Measurements from ENCODE around the gene HMCES. TPM values are rescaled to one million over a fixed set of nuclear protein-coding genes. Genes with fewer than 3 reads are reported as not detected.

The HMCES gene
- total and polyA plus RNA-seq, 2 of the 13 experiments (the other 11 are each of a cell fraction or from before 2014, with no cell fraction given), result 16.1 to 37.5 TPM

- H3K4me1 ChIP-seq (ENCODE audit: insufficient read depth, low read length), result peaks cover 78% of the 10 kb centered on the region
- intact Hi-C loops (cut with micrococcal nuclease; ENCODE audit: unreplicated experiment) (no loop called here), in situ Hi-C loops (cut with HindIII; ENCODE audit: extremely low pct_ligation_motif_present, low pct_unique_long_range_greater_than_20kb) (no loop called here)
- no peak overlapping the region for H2AFZ ChIP-seq (ENCODE audit: low read length)
- H3K4me3 ChIP-seq (replicated peaks in 1 of 3; ENCODE audit: insufficient read depth in 1 of 3, low read depth in 2 of 3, low read length in 3 of 3), result no peak overlapping the region
- no peak for FAIRE-seq
- no TSS peak for BruUV-seq (replicated peaks)
- WGBS (ENCODE audit: low lambda C conversion rate), result 80% methylated on average over 6 of the region's 6 CpGs
- no peak for TF ChIP-seq NAIF1 (CRISPR knock-in tag; IDR thresholded peaks at IDR 0.05; ENCODE audit: borderline replicate concordance)
- TF ChIP-seq RFXAP (CRISPR knock-in tag; IDR thresholded peaks at IDR 0.05; ENCODE audit: borderline replicate concordance), result no peak
- no peak for TF ChIP-seq ZNF414 (CRISPR knock-in tag; IDR thresholded peaks at IDR 0.05)
- TF ChIP-seq HNRNPH1 (optimal IDR thresholded peaks at IDR 0.05; ENCODE audit: low read depth, low read length), result no peak
- TF ChIP-seq ZNF839 (CRISPR knock-in tag; IDR thresholded peaks at IDR 0.05; ENCODE audit: borderline replicate concordance), result no peak
- TF ChIP-seq MED1 (CRISPR knock-in tag; IDR thresholded peaks at IDR 0.05), result no peak
- no peak for TF ChIP-seq GRHL1 (CRISPR knock-in tag; conservative IDR thresholded peaks at IDR 0.05)
- TF ChIP-seq ARID3A (IDR thresholded peaks at IDR 0.05; ENCODE audit: low read depth, low read length), result no peak
- H3K79me2 ChIP-seq (ENCODE audit: insufficient read depth, low read length), result no peaks in the 10 kb centered on the region
- no peak for ATAC-seq
- DNase-seq (ENCODE audit: low spot score), result no peak
- POLR2A ChIA-PET, result interaction anchor here (4.6 kb wide), 1 partner anchor 11 kb away, joined by 33 read pairs; a partner anchor contains a TSS
- CTCF ChIA-PET (ENCODE audit: low intra/inter-chr PET ratio, low total read pairs), result no interaction called here
- H4K20me1 ChIP-seq (ENCODE audit: insufficient read depth, low read length), result no peaks in the 10 kb centered on the region
- H3K36me3 ChIP-seq (replicated peaks in 1 of 2; ENCODE audit: control insufficient read depth in 1 of 2, insufficient read depth in 2 of 2, low read length in 2 of 2), result no peaks in the 10 kb centered on the region
- H3K4me2 ChIP-seq (ENCODE audit: low read depth, low read length), result no peak overlapping the region
- peaks cover 0 to 11% of the 10 kb centered on the region in 2 experiments; a peak in 2 of 5 replicates for H3K27me3 ChIP-seq (ENCODE audit: control insufficient read depth in 1 of 2, insufficient read depth in 2 of 2, low read length in 2 of 2)
- no peak overlapping the region for H3K27ac ChIP-seq (ENCODE audit: extremely low read length, insufficient read depth, low read length)
- H3K9me3 ChIP-seq (ENCODE audit: low read length), result no peaks in the 10 kb centered on the region
- no peak overlapping the region for H3K9ac ChIP-seq (ENCODE audit: insufficient read depth, low read depth, low read length)
Observed at GRCh38 chr3:129327510-129327909, 48.8 kb downstream of the HMCES start.
